ENCODE data around the gene FCER2.

The FCER2 gene

GRCh38 chr19:7739801-7740681 lies 38.1 kb upstream of the FCER2 start:
- Histone ChIP-seq H3K4me3 (IDR thresholded peaks at IDR 0.05; ENCODE audit: insufficient read depth, low read depth, low read length) (no peak overlapping the region), H4K20me1 (ENCODE audit: insufficient read depth) (no peaks in the 10 kb centered on the region), H3K27ac (no peak overlapping the region), H3K9ac (no peak overlapping the region), H3K4me1 (ENCODE audit: low read depth, poor library complexity, severe bottlenecking) (no peaks in the 10 kb centered on the region), H3K27me3 (ENCODE audit: insufficient read depth, low read depth) (peaks cover 80% of the 10 kb centered on the region), H2AFZ (ENCODE audit: low read depth) (no peak overlapping the region), H3K36me3 (ENCODE audit: insufficient read depth) (no peaks in the 10 kb centered on the region), H3K79me2 (ENCODE audit: insufficient read depth, low read depth) (no peaks in the 10 kb centered on the region), H3K4me2 (no peak overlapping the region)
- no peak for TF ChIP-seq CTCF (conservative IDR thresholded peaks at IDR 0.05; ENCODE audit: low read depth, low read length)

GRCh38 chr19:7739211-7739755 lies 37.4 kb upstream of the FCER2 start:
- H3K4me2 ChIP-seq = no peak overlapping the region
- no peaks in the 10 kb centered on the region for H3K79me2 ChIP-seq (ENCODE audit: insufficient read depth, low read depth)
- no peaks in the 10 kb centered on the region for H4K20me1 ChIP-seq (ENCODE audit: insufficient read depth)
- TF ChIP-seq CTCF (conservative IDR thresholded peaks at IDR 0.05; ENCODE audit: low read depth, low read length) = no peak
- H3K4me1 ChIP-seq (ENCODE audit: low read depth, poor library complexity, severe bottlenecking) = no peaks in the 10 kb centered on the region
- H3K4me3 ChIP-seq (IDR thresholded peaks at IDR 0.05; ENCODE audit: insufficient read depth, low read depth, low read length) = no peak overlapping the region
- no peak overlapping the region for H3K27ac ChIP-seq
- peaks cover 78% of the 10 kb centered on the region for H3K27me3 ChIP-seq (ENCODE audit: insufficient read depth, low read depth)
- no peak overlapping the region for H3K9ac ChIP-seq
- no peaks in the 10 kb centered on the region for H3K36me3 ChIP-seq (ENCODE audit: insufficient read depth)
- no peak overlapping the region for H2AFZ ChIP-seq (ENCODE audit: low read depth)

- H4K20me1 ChIP-seq (ENCODE audit: insufficient read depth) = no peaks in the 10 kb centered on the region
- no peak overlapping the region for H2AFZ ChIP-seq (ENCODE audit: low read depth)
- no peak overlapping the region for H3K4me3 ChIP-seq (IDR thresholded peaks at IDR 0.05; ENCODE audit: insufficient read depth, low read depth, low read length)
- H3K9ac ChIP-seq = no peak overlapping the region
- H3K4me2 ChIP-seq = no peak overlapping the region
- no peak overlapping the region for H3K27ac ChIP-seq
- H3K36me3 ChIP-seq (ENCODE audit: insufficient read depth) = no peaks in the 10 kb centered on the region
- H3K4me1 ChIP-seq (ENCODE audit: low read depth, poor library complexity, severe bottlenecking) = no peaks in the 10 kb centered on the region
- H3K27me3 ChIP-seq (ENCODE audit: insufficient read depth, low read depth) = peaks cover 78% of the 10 kb centered on the region
- TF ChIP-seq CTCF (conservative IDR thresholded peaks at IDR 0.05; ENCODE audit: low read depth, low read length) = no peak
- no peaks in the 10 kb centered on the region for H3K79me2 ChIP-seq (ENCODE audit: insufficient read depth, low read depth)
Measured at GRCh38 chr19:7738023-7738422, 36.1 kb upstream of the FCER2 start.

- H3K27ac ChIP-seq = no peak overlapping the region
- no peaks in the 10 kb centered on the region for H3K4me1 ChIP-seq (ENCODE audit: low read depth, poor library complexity, severe bottlenecking)
- no peak overlapping the region for H2AFZ ChIP-seq (ENCODE audit: low read depth)
- peaks cover 70% of the 10 kb centered on the region for H3K27me3 ChIP-seq (ENCODE audit: insufficient read depth, low read depth)
- no peak overlapping the region for H3K9ac ChIP-seq
- no peak overlapping the region for H3K4me3 ChIP-seq (IDR thresholded peaks at IDR 0.05; ENCODE audit: insufficient read depth, low read depth, low read length)
- no peak overlapping the region for H3K4me2 ChIP-seq
- H3K79me2 ChIP-seq (ENCODE audit: insufficient read depth, low read depth) = no peaks in the 10 kb centered on the region
- no peaks in the 10 kb centered on the region for H4K20me1 ChIP-seq (ENCODE audit: insufficient read depth)
- no peaks in the 10 kb centered on the region for H3K36me3 ChIP-seq (ENCODE audit: insufficient read depth)
- no peak for TF ChIP-seq CTCF (conservative IDR thresholded peaks at IDR 0.05; ENCODE audit: low read depth, low read length)
Measured at GRCh38 chr19:7737215-7737614, 35.3 kb upstream of the FCER2 start.

Data from KMS-11 (cell line).